Gastrocnemius medialis (tissue), 4 donors: ENCODE data around the gene NKX2-1. TPM values are rescaled to one million over a fixed set of nuclear protein-coding genes. Genes with fewer than 3 reads are reported as not detected.
"Not testable (repeated sequence)": the region's sequence is repeated elsewhere in the genome, so short reads cannot be mapped to it uniquely, and the experiment has no call there.

ENCODE experiments used
- ATAC-seq, 2 donors: fragments of 150-250 bp; one replicate each; pipeline ENCODE4 v1.9.1; 2016
- DNase-seq, 2 donors: peaks; one replicate each; pipeline ENCODE4 v3.0.0-alpha.2; 2019
- H3K27ac ChIP-seq, 4 donors: fragments of 200-600 bp; sonication (generic); 1 replicate in 1 of 4; 2 replicates in 3 of 4; pipeline ENCODE4 v1.5.1; 2016 to 2018; ENCODE audit warnings: mild to moderate bottlenecking in 2 of 4, moderate library complexity in 1 of 4
- H3K27me3 ChIP-seq, 3 donors: fragments of 200-600 bp; sonication (generic) in 2 of 3; 1 replicate in 1 of 3; 2 replicates in 2 of 3; pipeline versions ENCODE4 v1.5.1 to v1.6.0; 2016 to 2019; ENCODE audit warnings: mild to moderate bottlenecking in 1 of 3, moderate library complexity in 1 of 3
- H3K36me3 ChIP-seq, 2 donors: fragments of 200-600 bp; sonication (generic) in 1 of 2; one replicate each; pipeline ENCODE4 v1.5.1; 2017 to 2018
- H3K4me1 ChIP-seq, 2 donors: fragments of 200-600 bp; sonication (generic) in 1 of 2; one replicate each; pipeline ENCODE4 v1.5.1; 2016 to 2017; ENCODE audit warnings: mild to moderate bottlenecking in 2 of 2
- H3K4me3 ChIP-seq, 4 donors: fragments of 200-600 bp; sonication (generic) in 3 of 4; 1 replicate in 1 of 4; 2 replicates in 3 of 4; pipeline ENCODE4 v1.5.1; 2016 to 2019; ENCODE audit warnings: mild to moderate bottlenecking in 2 of 4
- H3K9me3 ChIP-seq, 3 donors: fragments of 200-600 bp; sonication (generic) in 2 of 3; 1 replicate in 1 of 3; 2 replicates in 2 of 3; pipeline ENCODE4 v1.5.1; 2016 to 2019
- POLR2A ChIP-seq, 2 donors: fragments of 450-650 bp; IDR thresholded peaks; one replicate each; pipeline ENCODE4 v1.6.1; 2017; ENCODE audit warnings: antibody characterized with exemption in 2 of 2, mild to moderate bottlenecking in 2 of 2, moderate library complexity in 2 of 2
- in situ Hi-C, 4 donors: fragments of 200-750 bp; cut with MboI; loops; one replicate each; pipeline versions ENCODE4 v1.15.0 to v1.8.0; 2017; ENCODE audit warnings: low sequenced_read_pairs in 4 of 4
- intact Hi-C: fragments of 100-400 bp; cut with DNase I; formaldehyde crosslinking; loops from one replicate; pipeline ENCODE4 v1.15.1; 2023; ENCODE audit warnings: low total_unique reads
- total RNA-seq, 4 donors: library from RNA; depleted of rRNA; stranded (reverse); fragments of >200 nt; gene quantifications; one replicate each; pipeline versions ENCODE4 v1.1.0 to v1.2.3, GENCODE V29; 2016
- TF ChIP-seq, protein P1 (sequence below), 5 experiments: fragments of 450-650 bp in 3 of 5; fragments of 200-600 bp in 2 of 5; sonication (generic) in 2 of 5; IDR thresholded peaks in 4 of 5; conservative IDR thresholded peaks in 1 of 5; 1 replicate in 4 of 5; 2 replicates in 1 of 5; pipeline ENCODE4 v1.5.1; 2016 to 2019; ENCODE audit warnings: antibody characterized with exemption in 5 of 5, mild to moderate bottlenecking in 3 of 5, moderate library complexity in 3 of 5

NKX2-1 gene
- total RNA-seq, 4 donors from 2014 or later = not detected

DNA sequence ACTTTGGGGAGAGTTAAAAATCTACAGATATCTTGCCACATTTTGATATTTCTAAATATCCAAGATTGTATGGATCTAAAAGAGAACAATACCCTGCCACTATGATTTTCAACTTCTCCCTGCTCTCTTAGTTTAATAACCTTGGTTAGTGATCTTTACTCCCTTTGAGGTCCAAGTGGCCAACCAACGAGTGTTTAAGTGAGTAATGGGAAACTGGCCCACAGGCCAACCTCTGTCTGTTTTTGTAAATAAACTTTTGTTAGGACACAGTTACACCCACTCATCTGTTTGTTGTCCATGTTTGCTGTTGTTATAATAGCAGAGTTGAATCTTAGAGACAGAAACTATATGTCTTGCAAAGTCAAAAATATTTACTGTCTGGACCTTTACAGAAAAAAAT lies 30.9 kb upstream of the NKX2-1 start:
- Histone ChIP-seq H3K4me1 (no peaks in the 10 kb centered on the region), H3K4me3 (no peak overlapping the region), H3K27me3 (peaks cover 0 to 3% (median 0%) of the 10 kb centered on the region in 3 donors), H3K9me3 (no peaks in the 10 kb centered on the region), H3K36me3 (no peaks in the 10 kb centered on the region), H3K27ac (no peak overlapping the region)
- DNase-seq (no peak), ATAC-seq (no peak)
- in situ Hi-C loops = loop anchor here in 1 of 4 donors (25.0 kb wide), 1 partner anchor 386 kb away; no protein-coding TSS in a partner anchor
- TF ChIP-seq, protein P1, sequence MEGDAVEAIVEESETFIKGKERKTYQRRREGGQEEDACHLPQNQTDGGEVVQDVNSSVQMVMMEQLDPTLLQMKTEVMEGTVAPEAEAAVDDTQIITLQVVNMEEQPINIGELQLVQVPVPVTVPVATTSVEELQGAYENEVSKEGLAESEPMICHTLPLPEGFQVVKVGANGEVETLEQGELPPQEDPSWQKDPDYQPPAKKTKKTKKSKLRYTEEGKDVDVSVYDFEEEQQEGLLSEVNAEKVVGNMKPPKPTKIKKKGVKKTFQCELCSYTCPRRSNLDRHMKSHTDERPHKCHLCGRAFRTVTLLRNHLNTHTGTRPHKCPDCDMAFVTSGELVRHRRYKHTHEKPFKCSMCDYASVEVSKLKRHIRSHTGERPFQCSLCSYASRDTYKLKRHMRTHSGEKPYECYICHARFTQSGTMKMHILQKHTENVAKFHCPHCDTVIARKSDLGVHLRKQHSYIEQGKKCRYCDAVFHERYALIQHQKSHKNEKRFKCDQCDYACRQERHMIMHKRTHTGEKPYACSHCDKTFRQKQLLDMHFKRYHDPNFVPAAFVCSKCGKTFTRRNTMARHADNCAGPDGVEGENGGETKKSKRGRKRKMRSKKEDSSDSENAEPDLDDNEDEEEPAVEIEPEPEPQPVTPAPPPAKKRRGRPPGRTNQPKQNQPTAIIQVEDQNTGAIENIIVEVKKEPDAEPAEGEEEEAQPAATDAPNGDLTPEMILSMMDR (IDR thresholded peaks at IDR 0.05 in 4 of 5, conservative IDR thresholded peaks at IDR 0.05 in 1 of 5) = no peak
- no peak for TF ChIP-seq POLR2A (IDR thresholded peaks at IDR 0.05)
- intact Hi-C loops = loop anchor here (5.0 kb wide), 1 partner anchor 51 kb away; no protein-coding TSS in a partner anchor

DNA sequence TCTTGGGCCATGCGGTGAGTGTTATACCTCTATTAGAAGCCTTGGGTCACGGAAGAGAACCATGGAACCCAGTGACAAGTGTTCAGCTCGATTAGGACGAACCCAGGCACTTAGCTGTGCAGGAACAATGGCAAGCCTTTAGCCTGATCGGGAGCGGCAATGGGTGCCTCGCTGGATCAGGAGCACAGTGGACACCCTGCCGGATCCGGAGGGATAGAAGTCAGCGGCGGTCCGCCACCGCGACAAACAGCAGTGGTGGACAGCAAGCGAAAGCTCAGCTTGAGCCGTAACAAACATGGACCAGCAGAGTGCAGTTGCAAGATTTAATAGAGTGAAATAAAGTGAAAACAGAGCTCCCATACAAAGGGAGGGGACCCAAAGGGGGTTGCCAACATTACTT lies 24.2 kb upstream of the NKX2-1 start:
- intact Hi-C loops, H3K4me1 ChIP-seq, ATAC-seq, H3K4me3 ChIP-seq, in situ Hi-C loops, DNase-seq, H3K36me3 ChIP-seq, H3K9me3 ChIP-seq, H3K27ac ChIP-seq: not testable (repeated sequence)
- H3K27me3 ChIP-seq = peaks cover 0 to 11% (median 9%) of the 10 kb centered on the region in 3 donors

DNA sequence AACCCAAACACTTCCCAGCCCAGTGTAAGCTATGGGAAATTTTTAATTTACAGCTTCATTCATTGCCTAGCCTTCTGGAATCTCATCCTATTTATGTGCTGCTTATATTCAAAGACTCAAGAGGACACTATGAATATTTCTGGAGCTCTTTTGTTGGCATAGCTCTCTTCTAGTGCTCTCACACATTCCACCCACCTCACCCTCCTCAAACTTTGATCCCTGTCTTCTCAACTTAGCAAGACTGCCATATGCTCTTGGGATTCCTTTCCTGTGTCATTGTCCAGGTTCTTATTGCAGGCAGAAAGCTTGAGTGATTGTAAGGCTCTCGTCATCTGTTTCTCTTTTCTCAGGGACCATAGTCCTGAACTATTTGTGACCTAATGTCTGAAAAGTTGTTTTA lies 18.0 kb upstream of the NKX2-1 start:
- no peaks in the 10 kb centered on the region for H3K36me3 ChIP-seq
- peaks cover 6 to 31% (median 9%) of the 10 kb centered on the region in 3 donors for H3K27me3 ChIP-seq
- intact Hi-C loops (no loop called here), in situ Hi-C loops (no loop called here)
- ATAC-seq (no peak), DNase-seq (no peak)
- no peak overlapping the region for H3K27ac ChIP-seq
- peaks cover 0 to 4% (median 0%) of the 10 kb centered on the region in 3 donors for H3K9me3 ChIP-seq
- no peaks in the 10 kb centered on the region for H3K4me1 ChIP-seq
- TF ChIP-seq POLR2A (IDR thresholded peaks at IDR 0.05) = no peak
- TF ChIP-seq, protein P1 (IDR thresholded peaks at IDR 0.05 in 4 of 5, conservative IDR thresholded peaks at IDR 0.05 in 1 of 5) = no peak
- no peak overlapping the region for H3K4me3 ChIP-seq

DNA sequence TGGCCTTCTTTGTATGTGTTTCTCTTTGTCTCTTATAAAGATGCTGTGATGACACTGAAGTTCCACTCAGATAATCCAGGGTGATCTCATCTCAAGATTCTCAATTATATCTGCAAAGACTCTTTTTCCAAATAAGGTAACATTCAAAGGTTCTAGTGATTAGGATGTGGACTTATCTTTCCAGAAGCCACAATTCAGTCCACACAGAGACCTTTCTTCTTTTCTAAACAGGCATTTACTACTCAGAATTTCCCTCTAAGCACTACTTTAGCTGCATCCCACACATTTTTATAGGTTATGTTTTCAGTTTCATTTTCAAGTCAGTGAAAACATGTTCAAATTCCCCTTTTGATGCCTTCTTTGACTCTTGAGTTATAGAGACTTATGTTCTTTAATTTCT lies 9.0 kb upstream of the NKX2-1 start:
- Histone ChIP-seq H3K4me3 (no peak overlapping the region), H3K27ac (no peak overlapping the region), H3K36me3 (no peaks in the 10 kb centered on the region), H3K4me1 (peaks cover 0 to 8% of the 10 kb centered on the region in 2 donors), H3K9me3 (no peaks in the 10 kb centered on the region), H3K27me3 (peaks cover 56 to 77% (median 66%) of the 10 kb centered on the region in 3 donors)
- intact Hi-C loops = no loop called here
- no peak for ATAC-seq
- in situ Hi-C loops = no loop called here
- DNase-seq = no peak
- TF ChIP-seq POLR2A (IDR thresholded peaks at IDR 0.05) = no peak
- TF ChIP-seq, protein P1 (IDR thresholded peaks at IDR 0.05 in 4 of 5, conservative IDR thresholded peaks at IDR 0.05 in 1 of 5) = no peak

DNA sequence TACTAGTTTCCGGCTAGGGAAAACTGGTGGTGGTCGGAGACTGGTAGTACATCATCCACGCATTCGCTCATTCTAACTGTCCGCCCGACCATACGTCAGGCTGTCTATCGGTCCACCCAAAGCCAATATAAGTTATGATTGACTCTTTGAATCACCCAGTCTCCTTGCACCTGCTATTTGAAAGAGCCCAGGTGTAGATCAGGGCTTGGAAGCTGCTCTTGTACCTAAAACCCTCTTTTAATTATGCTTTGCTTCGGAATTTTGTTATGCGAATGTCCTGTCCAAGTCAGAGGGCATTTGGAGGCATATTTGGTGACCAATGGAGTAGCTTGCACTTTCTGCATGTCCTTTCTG lies 5.7 kb upstream of the NKX2-1 start:
- no peak for TF ChIP-seq POLR2A (IDR thresholded peaks at IDR 0.05)
- TF ChIP-seq, protein P1 (IDR thresholded peaks at IDR 0.05 in 4 of 5, conservative IDR thresholded peaks at IDR 0.05 in 1 of 5) = no peak
- Histone ChIP-seq H3K4me1 (peaks cover 14 to 18% of the 10 kb centered on the region in 2 donors), H3K36me3 (no peaks in the 10 kb centered on the region), H3K4me3 (no peak overlapping the region), H3K9me3 (no peaks in the 10 kb centered on the region), H3K27me3 (peaks cover 90 to 97% (median 91%) of the 10 kb centered on the region in 3 donors), H3K27ac (no peak overlapping the region)
- ATAC-seq (no peak), DNase-seq (no peak)
- intact Hi-C loops (no loop called here), in situ Hi-C loops (no loop called here)
